IPS-18c (cell line): ENCODE measurements around the gene XPO6.

Experiments used
- H3K4me3 ChIP-seq: 2 replicates; pipeline ENCODE4 v1.7.0; 2013; ENCODE audit warnings: low read depth, mild to moderate bottlenecking, low read length, moderate library complexity; ENCODE audit not compliant: insufficient read depth
- H3K9me3 ChIP-seq: one replicate; pipeline ENCODE4 v1.6.1; 2013; ENCODE audit warnings: mild to moderate bottlenecking, low read length, moderate library complexity; ENCODE audit not compliant: control insufficient read depth, insufficient read depth

Gene XPO6

DNA sequence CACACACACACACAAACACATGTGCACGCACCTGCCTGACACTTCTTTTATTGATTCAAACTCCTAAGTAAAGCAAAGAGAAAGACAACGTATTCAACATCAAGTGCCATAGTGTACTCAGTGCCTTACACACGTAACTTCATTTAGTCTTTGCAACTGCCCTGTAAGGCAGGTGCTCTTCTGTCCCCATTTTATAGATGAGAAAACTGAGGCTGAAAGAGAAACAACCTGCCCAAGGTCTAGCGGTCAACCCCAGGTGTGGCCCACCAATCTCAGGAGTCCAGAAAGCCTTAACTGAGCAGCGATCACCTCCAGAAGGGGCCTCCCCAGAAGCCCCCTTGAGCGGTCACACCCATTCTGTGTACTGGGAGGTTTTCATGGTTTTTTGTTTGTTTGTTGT is 137.9 kb downstream of the XPO6 start:
- no peak overlapping the region for H3K4me3 ChIP-seq
- H3K9me3 ChIP-seq = no peaks in the 10 kb centered on the region

DNA sequence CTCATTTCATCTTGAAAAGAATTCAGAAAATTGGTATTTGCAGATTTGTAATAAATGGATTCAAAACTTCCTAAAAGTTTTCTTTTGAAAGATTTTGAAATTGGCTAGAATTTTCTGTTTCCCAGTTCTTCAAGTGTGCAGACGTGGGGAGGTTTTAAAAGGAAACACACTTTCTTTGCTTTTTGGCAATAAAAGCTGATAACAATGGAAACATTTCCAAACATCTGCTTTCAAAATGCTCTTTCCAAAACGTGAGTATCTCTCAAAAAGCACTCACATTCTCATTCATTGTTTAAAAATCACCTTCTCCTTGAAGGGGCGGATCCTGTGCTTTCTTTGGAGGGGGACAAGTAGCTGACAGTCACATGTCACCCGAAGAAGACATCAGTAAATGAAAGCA is 139.7 kb downstream of the XPO6 start:
- no peak overlapping the region for H3K4me3 ChIP-seq
- no peaks in the 10 kb centered on the region for H3K9me3 ChIP-seq

GRCh38 chr16:28069971-28070794 is 141.6 kb downstream of the XPO6 start:
- Histone ChIP-seq H3K4me3 (no peak overlapping the region), H3K9me3 (no peaks in the 10 kb centered on the region)

DNA sequence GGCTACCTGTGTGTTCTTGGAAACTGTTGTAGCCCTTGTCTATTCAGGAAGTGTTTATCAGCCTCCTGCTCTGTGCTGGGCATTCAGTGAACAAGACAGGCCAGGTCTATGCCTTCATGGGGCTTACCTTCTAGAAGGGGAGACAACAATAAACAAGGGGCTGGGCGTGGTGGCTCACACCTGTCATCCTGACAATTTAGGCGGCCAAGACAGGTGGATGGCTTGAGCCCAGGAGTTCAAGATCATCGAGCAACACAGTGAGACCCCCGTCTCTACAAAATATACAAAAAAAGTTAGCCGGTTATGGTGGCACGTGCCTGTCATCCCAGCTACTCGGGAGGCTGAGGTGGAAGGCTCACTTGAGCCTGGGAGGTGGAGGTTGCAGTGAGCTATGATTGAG is 142.8 kb downstream of the XPO6 start:
- no peak overlapping the region for H3K4me3 ChIP-seq
- H3K9me3 ChIP-seq = no peaks in the 10 kb centered on the region

DNA sequence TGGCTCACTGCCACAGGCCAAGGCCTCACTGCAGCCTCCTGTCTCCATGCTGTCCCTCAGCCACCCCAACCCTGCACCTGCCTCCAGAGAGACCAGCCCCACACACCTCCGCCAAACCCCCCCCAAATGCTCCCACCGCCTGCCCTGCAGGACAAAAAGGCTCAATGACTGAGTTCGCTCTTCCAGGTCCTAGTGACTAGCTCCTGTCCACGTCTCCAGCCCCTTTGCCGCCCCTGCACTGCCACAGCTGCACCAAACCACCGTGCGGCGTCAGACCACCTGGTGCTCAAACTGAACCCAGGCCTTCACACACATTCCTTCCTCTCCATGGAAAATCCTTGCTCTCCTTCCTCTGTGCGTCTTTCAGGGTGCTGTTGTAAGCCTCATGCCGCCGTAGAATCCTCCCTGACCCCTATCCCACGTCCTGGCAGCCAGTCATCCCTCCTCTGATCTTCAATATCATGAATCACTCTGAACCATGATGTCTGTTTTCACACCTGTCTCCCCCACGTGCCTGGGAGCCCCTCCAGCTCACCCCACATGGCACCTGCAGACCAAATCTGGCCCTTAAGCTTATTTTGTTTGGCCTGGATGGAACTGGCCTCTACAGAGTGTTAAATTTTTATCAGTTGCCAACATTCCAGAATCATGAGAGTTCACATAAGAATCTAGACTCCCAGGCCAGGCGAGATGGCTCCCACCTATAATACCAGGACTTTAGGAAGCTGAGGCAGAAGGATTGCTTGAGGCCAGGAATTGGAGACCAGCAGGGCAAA is 144.0 kb downstream of the XPO6 start:
- H3K9me3 ChIP-seq = no peaks in the 10 kb centered on the region
- no peak overlapping the region for H3K4me3 ChIP-seq

- no peak overlapping the region for H3K4me3 ChIP-seq
- no peaks in the 10 kb centered on the region for H3K9me3 ChIP-seq
Measured at GRCh38 chr16:28064706-28065249, 147.0 kb downstream of the XPO6 start.

- Histone ChIP-seq H3K4me3 (peak overlapping the region; percentile 28; the same call in 1 of the 2 replicates), H3K9me3 (no peaks in the 10 kb centered on the region)
Measured at GRCh38 chr16:28064150-28064549, 147.6 kb downstream of the XPO6 start.

DNA sequence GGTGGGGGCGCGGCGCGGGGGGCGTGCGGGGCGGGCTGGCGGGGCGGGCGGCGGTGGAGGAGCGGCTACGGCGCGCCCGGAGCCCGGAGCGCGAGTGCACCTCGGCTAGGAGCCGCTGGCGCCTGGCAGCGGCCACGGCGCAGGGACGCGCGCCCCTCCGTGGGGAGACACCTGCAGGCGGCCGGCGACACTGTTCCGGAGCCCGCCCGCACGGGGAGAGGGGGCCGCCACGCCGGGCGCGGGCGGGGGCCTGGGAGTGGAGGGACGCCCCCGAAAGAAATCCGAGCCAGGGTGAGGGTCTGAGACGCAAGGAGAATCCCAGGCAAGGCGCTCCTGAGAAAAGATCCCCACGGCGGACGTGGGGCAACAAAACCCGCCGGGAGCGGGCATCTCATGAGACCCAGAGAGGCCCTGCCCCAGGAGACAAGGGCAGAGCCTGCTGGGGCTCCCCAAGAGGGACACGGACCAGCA is 148.1 kb downstream of the XPO6 start, which contains the start of gene GSG1L:
Gene GSG1L, minus strand, starts transcription at position 124 of the 471 bp plus-strand sequence. CDS start 290 bp downstream, outside the sequence.
- peak within 1 kb of the TSS; percentile 62 for H3K4me3 ChIP-seq
- no peaks in the 10 kb centered on the region for H3K9me3 ChIP-seq

DNA sequence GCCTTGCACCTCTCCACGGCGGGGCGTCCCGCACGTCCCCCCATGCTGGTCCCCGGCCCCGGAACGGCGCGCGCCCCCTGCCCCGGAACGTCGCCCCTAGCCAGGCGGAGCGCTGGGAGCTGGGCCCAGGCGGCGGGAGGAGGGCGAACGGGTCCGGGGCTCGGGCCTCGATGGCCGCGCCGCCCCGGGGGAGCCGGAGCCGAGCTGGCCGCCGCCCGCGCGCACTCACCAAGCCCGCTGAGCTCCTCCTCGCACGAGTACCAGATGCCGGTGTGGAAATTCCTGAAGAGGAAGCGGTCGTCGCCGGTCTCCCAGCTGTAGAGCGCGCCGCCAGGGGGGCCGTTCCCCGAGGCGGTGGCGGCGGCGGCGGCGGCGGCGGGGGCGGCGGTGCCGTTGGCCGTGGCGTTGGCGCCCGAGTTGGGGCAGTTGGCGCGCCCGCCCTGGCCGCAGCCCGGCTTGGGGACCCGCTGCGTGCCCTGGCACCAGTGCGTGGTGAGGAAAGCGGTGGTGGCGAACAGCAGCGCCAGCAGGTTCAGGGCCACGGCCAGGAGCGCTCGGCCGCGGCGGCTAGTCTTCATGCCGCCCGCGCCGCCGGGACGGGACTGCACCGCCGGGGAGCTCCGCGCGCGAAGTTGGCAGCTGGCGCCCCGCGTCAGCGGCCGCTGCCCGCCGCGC is 148.8 kb downstream of the XPO6 start:
- peak overlapping the region; percentile 62 for H3K4me3 ChIP-seq
- H3K9me3 ChIP-seq = no peaks in the 10 kb centered on the region

GRCh38 chr16:28062261-28062846 is 149.4 kb downstream of the XPO6 start:
- no peaks in the 10 kb centered on the region for H3K9me3 ChIP-seq
- peak overlapping the region; percentile 62; the same call in 1 of the 2 replicates for H3K4me3 ChIP-seq

DNA sequence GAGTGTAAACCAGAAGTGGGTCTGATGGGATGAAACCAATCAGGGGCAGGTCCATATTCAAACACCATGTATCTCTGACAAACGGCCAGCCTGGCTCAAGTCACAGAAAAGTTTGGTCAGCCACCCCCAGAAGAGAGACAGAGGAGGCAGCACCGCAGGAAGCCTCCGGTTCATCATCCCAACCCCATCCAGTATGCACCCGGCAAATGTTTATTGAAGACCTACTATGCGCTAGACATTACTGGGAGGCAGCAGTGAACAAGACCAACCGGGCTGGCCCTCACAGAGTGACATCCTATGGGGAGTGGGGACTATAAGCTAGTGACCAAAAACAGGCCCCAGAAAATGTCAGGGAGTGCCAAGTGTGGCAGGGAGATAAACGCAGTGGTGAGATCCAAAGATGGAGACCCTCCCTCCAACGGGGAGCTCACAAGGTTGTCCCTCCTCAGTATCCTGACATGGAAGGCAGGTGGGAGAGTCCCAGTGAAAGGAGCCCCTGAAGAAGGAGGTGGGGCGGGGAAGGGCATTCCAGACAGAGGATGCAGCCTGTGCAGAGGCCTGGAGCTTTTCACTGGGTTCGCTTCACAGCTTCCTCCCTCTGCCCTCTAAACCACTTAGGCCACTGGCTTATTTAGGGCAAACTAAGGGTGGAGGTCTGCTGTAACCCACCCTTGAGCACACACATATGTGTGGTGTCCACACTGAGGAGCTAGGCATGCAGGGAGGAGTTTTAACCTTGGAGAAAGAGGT is 150.2 kb downstream of the XPO6 start:
- H3K9me3 ChIP-seq = no peaks in the 10 kb centered on the region
- H3K4me3 ChIP-seq = no peak overlapping the region

- Histone ChIP-seq H3K9me3 (no peaks in the 10 kb centered on the region), H3K4me3 (no peak overlapping the region)
Measured at GRCh38 chr16:28059841-28060575, 151.8 kb downstream of the XPO6 start.

DNA sequence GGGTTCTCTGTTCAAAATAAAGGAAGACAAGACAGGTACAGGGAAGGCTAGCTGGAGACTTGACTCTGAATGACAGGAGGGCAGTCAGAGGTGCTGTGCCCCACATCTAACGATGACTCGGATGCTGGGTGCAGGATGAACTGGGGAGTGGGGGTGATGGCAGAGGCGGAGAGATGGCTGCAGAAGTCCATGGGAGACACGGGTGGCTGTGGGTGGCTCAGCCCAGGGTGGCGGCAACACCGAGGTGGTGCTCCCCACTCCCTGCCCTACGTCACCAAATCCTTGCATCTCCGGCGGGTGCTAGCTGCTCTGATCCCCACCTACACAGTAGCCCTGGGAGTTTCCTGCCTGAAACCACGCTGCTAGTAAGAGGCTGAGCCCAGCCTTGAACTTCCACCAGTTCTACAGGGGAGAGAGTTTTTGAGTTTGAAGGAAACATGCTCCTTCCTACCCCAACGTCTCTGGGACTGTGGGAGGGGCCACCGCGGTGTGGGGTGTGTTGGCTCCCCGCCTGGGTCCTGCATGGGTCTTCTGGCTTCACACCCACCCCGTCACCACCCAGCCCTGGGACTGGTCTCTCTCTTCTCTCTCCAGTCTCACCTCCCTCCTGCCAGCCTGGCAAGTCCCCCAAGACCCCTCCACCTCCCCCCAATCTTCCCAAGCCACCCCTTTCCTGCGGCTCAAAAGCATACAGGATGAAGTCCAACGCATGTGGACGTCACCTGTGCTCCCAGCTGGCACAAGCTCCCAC is 152.8 kb downstream of the XPO6 start:
- no peaks in the 10 kb centered on the region for H3K9me3 ChIP-seq
- H3K4me3 ChIP-seq = no peak overlapping the region

DNA sequence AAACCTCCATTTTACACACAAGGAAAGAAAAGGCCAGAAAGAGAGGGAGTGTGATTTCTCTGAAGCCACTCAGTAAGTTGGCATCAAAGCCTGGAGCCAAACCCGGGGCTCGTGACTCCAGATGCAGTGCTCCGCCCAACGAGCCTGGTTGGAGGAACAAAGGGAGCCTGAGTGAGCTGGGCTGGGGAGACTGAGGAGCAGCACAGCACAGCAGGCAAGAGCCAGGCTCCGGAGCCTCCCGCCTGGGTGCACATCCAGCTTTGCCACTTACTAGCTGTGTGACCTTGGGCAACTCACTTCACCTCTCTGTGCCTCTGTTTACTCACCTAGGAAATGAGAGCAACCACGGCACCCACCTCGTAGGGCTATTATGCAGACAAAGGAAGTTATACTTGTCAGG is 153.8 kb downstream of the XPO6 start:
- H3K4me3 ChIP-seq = no peak overlapping the region
- no peaks in the 10 kb centered on the region for H3K9me3 ChIP-seq

- no peaks in the 10 kb centered on the region for H3K9me3 ChIP-seq
- H3K4me3 ChIP-seq = no peak overlapping the region
Measured at GRCh38 chr16:28053461-28053860, 158.3 kb downstream of the XPO6 start.
